A549 (cell line): ENCODE data around the gene PAPPA. TPM values are rescaled to one million over a fixed set of nuclear protein-coding genes. Genes with fewer than 3 reads are reported as not detected.

Experiments
- ATAC-seq, 2 experiments: fragments of 200-7000 bp in 1 of 2; fragments of >200 bp in 1 of 2; cut with Nextera tagmentation in 1 of 2; cut with Tn5 transposase in 1 of 2; 3 replicates each; pipeline versions ENCODE4 v1.8.0 to v1.9.1; 2018 to 2020; ENCODE audit warnings: mild to moderate bottlenecking in 1 of 2, moderate library complexity in 1 of 2
- CTCF ChIA-PET: fragments of 300-600 bp; sonication (Branson Sonifier 250); formaldehyde crosslinking; extraction: SDS; loops from one replicate; lab custom pipeline; 2021; ENCODE audit warnings: antibody characterized with exemption, inconsistent platforms; lab: Yijun Ruan, JAX
- POLR2A ChIA-PET: fragments of 350-600 bp; formaldehyde crosslinking; extraction: SDS; loops from one replicate; lab custom pipeline; 2021; ENCODE audit warnings: antibody characterized with exemption, inconsistent platforms; lab: Yijun Ruan, JAX
- DNase-seq, 2 experiments: peaks; one replicate each; pipeline versions ENCODE4 v3.0.0 to v3.0.0-alpha.2; 2011 to 2016; ENCODE audit warnings: low read depth in 1 of 2, low spot score in 1 of 2
- FAIRE-seq: peaks from 2 replicates; lab custom pipeline; 2011; peaks lifted over from hg19 to GRCh38; lab: Jason Lieb, UNC
- H3K27ac ChIP-seq, 2 experiments: fragments of >200 bp; sonication (Bioruptor Twin); formaldehyde crosslinking; 3 replicates each; pipeline ENCODE4 v1.5.1; 2016 to 2017
- H3K4me1 ChIP-seq: fragments of >200 bp; sonication (Bioruptor Twin); formaldehyde crosslinking; 3 replicates; pipeline ENCODE4 v1.6.1; 2016
- H3K4me2 ChIP-seq: fragments of >200 bp; sonication (Bioruptor Twin); formaldehyde crosslinking; 3 replicates; pipeline ENCODE4 v1.6.1; 2016
- H3K4me3 ChIP-seq: fragments of >200 bp; sonication (Bioruptor Twin); formaldehyde crosslinking; 3 replicates; pipeline ENCODE4 v1.5.1; 2016
- H3K9me3 ChIP-seq: fragments of >200 bp; sonication (Bioruptor Twin); formaldehyde crosslinking; 3 replicates; pipeline ENCODE4 v1.6.1; 2016
- CEBPB ChIP-seq, 2 experiments: fragments of >200 bp in 1 of 2; sonication (Bioruptor Twin) in 1 of 2; formaldehyde crosslinking in 1 of 2; IDR thresholded peaks; 2 replicates each; pipeline ENCODE4 v1.6.1; 2012 to 2016
- CHD2 ChIP-seq: fragments of 150-350 bp; IDR thresholded peaks from 2 replicates; pipeline ENCODE4 v1.6.1; 2014; ENCODE audit warnings: low read length; ENCODE audit not compliant: partially characterized antibody
- ESRRA ChIP-seq: fragments of 150-350 bp; IDR thresholded peaks from 2 replicates; pipeline ENCODE4 v1.6.1; 2014; ENCODE audit warnings: mild to moderate bottlenecking, low read length, borderline replicate concordance
- FOSB ChIP-seq: fragments of 250-450 bp; sonication (Bioruptor Pico); IDR thresholded peaks from 2 replicates; pipeline ENCODE4 v1.5.0; 2020; ENCODE audit warnings: mild to moderate bottlenecking, moderate library complexity
- HOXA7 ChIP-seq: fragments of 250-450 bp; sonication (Bioruptor Pico); IDR thresholded peaks from 2 replicates; pipeline ENCODE4 v1.5.0; 2020; ENCODE audit warnings: mild to moderate bottlenecking, moderate library complexity
- JUN ChIP-seq, 2 experiments: fragments of >200 bp; sonication (Bioruptor Twin); formaldehyde crosslinking; IDR thresholded peaks; 2 replicates in 1 of 2; 3 replicates in 1 of 2; pipeline ENCODE4 v1.6.1; 2016 to 2017
- JUNB ChIP-seq: fragments of >200 bp; sonication (Bioruptor Twin); formaldehyde crosslinking; IDR thresholded peaks from 2 replicates; pipeline ENCODE4 v1.6.1; 2016
- NPAS2 ChIP-seq: fragments of 250-450 bp; sonication (Bioruptor Pico); IDR thresholded peaks from 2 replicates; pipeline ENCODE4 v1.8.0; 2022; ENCODE audit warnings: mild to moderate bottlenecking, moderate library complexity, borderline replicate concordance
- NR3C1 ChIP-seq: fragments of >200 bp; sonication (Bioruptor Twin); formaldehyde crosslinking; IDR thresholded peaks from 3 replicates; pipeline ENCODE4 v1.6.1; 2017
- POLR2AphosphoS2 ChIP-seq: conservative IDR thresholded peaks from 2 replicates; pipeline ENCODE4 v1.6.1; 2012; ENCODE audit warnings: low read length, improper control_type of control experiment, inconsistent platforms
- RAD21 ChIP-seq, 2 experiments: fragments of >200 bp in 1 of 2; sonication (Bioruptor Twin) in 1 of 2; formaldehyde crosslinking in 1 of 2; IDR thresholded peaks in 1 of 2; conservative IDR thresholded peaks in 1 of 2; 2 replicates in 1 of 2; 3 replicates in 1 of 2; pipeline ENCODE4 v1.6.1; 2012 to 2018; ENCODE audit warnings: inconsistent platforms in 1 of 2
- SMC3 ChIP-seq: fragments of >200 bp; sonication (Bioruptor Twin); formaldehyde crosslinking; IDR thresholded peaks from 3 replicates; pipeline ENCODE4 v1.6.1; 2018; ENCODE audit warnings: inconsistent platforms
- WGBS: methylation state at CpG from one replicate; pipeline ENCODE4 v1.1.6; 2017; ENCODE audit errors: missing lambda C conversion rate; 5-methylcytosine and 5-hydroxymethylcytosine counted together
- polyA plus RNA-seq, 4 experiments: library from polyadenylated mRNA; depleted of rRNA in 3 of 4; stranded (reverse); fragments of >200 nt; fragmentation: RNase III in 1 of 4; extraction: RNeasy Plus Mini Kit Qiagen cat#74134 plus additional on column Dnase treatment in 1 of 4; gene quantifications; 2 replicates in 3 of 4; 3 replicates in 1 of 4; pipeline ENCODE4 v1.2.3, GENCODE V29; 2011 to 2017
- TF ChIP-seq, protein P1 (sequence below): IDR thresholded peaks from 2 replicates; pipeline ENCODE4 v1.6.1; 2012

PAPPA gene
- polyA plus RNA-seq, 2 of the 4 experiments (the other 2 are of a cell fraction), result 40.0 to 127 TPM

GRCh38 chr9:116208417-116209232, 55.0 kb downstream of the PAPPA start:
- ChIA-PET POLR2A (no interaction called here), CTCF (no interaction called here)
- H3K9me3 ChIP-seq, result no peaks in the 10 kb centered on the region
- ATAC-seq, result peak; percentile 6 to 27; a peak in 3 of 6 replicates
- TF ChIP-seq CEBPB (IDR thresholded peaks at IDR 0.05) (no peak), JUNB (no peak), POLR2AphosphoS2 (no peak), JUN (IDR thresholded peaks at IDR 0.05) (peak; percentile 48 to 61; a peak in 3 of 5 replicates), CHD2 (no peak), NR3C1 (no peak), RAD21 (conservative IDR thresholded peaks at IDR 0.05 in 1 of 2, IDR thresholded peaks at IDR 0.05 in 1 of 2) (peak; percentile 22 to 40; a peak in 3 of 5 replicates)
- TF ChIP-seq, all 56 proteins: peak for 2
- Histone ChIP-seq H3K4me1 (peaks cover 74% of the 10 kb centered on the region), H3K4me2 (peak overlapping the region; percentile 40), H3K27ac (peak overlapping the region; percentile 66 to 77), H3K4me3 (no peak overlapping the region)
- 51% methylated on average over 5 of the region's 5 CpGs for WGBS
- FAIRE-seq (no peak), DNase-seq (peak in 1 of 2 experiments; percentile 54)

GRCh38 chr9:116209414-116210116, 56.0 kb downstream of the PAPPA start:
- 0 out of 2 replicates have a peak, but pooled peaks have one; percentile 12 for TF ChIP-seq HOXA7 (CRISPR knock-in tag)
- TF ChIP-seq, protein P1, sequence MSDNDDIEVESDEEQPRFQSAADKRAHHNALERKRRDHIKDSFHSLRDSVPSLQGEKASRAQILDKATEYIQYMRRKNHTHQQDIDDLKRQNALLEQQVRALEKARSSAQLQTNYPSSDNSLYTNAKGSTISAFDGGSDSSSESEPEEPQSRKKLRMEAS, result no peak
- peak overlapping the region; percentile 66 to 77 for H3K27ac ChIP-seq
- H3K4me1 ChIP-seq, result peaks cover 65% of the 10 kb centered on the region
- peak overlapping the region; percentile 40 for H3K4me2 ChIP-seq
- WGBS, result 95% methylated on average over 1 of the region's 1 CpG
- POLR2A ChIA-PET, result no interaction called here
- no peaks in the 10 kb centered on the region for H3K9me3 ChIP-seq
- CTCF ChIA-PET, result no interaction called here
- ATAC-seq (peak; percentile 17 to 20; a peak in 3 of 6 replicates), DNase-seq (no peak), FAIRE-seq (no peak)
- H3K4me3 ChIP-seq, result no peak overlapping the region

DNA sequence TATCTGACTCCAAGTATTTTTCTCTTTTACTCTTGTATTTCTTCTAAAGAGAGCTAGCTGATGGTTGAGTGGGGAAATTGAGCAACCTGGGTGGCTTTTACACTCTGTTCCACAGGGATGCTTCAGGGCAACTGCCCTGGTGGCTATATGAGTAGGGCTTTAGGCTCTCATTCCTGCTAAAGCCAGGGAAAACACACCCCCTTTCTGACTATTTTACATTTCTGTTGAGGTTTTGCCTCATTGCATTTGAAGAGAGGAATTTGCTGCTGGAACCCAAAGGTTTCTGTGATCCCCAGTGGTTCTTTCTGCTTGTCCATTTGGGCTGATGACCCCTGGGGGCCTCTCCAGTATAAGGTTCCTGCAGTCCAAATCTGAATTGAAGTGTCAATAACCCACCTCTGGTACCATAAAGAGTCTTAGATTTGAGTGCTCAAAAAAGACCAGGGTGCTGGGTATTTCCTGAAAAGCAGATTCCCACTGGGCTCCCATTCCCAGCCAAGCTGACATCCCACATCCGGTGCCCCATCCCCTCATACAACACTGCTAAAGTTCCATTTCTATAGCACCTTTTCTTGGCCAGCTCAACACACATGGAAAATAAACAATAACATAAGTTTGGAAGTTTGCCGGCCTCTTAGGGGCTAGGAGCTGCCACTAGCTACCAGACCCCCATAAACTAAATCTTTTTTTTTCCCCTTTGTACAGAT, 59.5 kb downstream of the PAPPA start:
- peaks cover 37% of the 10 kb centered on the region for H3K4me1 ChIP-seq
- TF ChIP-seq FOSB (CRISPR knock-in tag) (no peak), ESRRA (no peak)
- no peak for DNase-seq
- no peak for FAIRE-seq
- H3K27ac ChIP-seq, result peak overlapping the region in 1 of 2 experiments; percentile 36; a peak in 3 of 6 replicates
- no peak for ATAC-seq
- ChIA-PET CTCF (interaction anchor here (1.0 to 1.5 kb wide), 3 partner anchors 10 to 34 kb away, joined by 3 to 5 read pairs (median 4); no protein-coding TSS in a partner anchor), POLR2A (interaction anchor here (1.2 kb wide), 1 partner anchor 18 kb away, joined by 3 read pairs; no protein-coding TSS in a partner anchor)
- no peak overlapping the region for H3K4me3 ChIP-seq
- WGBS, result 77% methylated on average over 2 of the region's 2 CpGs
- no peak overlapping the region for H3K4me2 ChIP-seq
- no peaks in the 10 kb centered on the region for H3K9me3 ChIP-seq

GRCh38 chr9:116213693-116214047, 60.1 kb downstream of the PAPPA start:
- ATAC-seq, result no peak
- ChIA-PET CTCF (interaction anchor here (1.5 kb wide), 1 partner anchor 35 kb away, joined by 4 read pairs; no protein-coding TSS in a partner anchor), POLR2A (no interaction called here)
- no peak for DNase-seq
- no peak for FAIRE-seq
- H3K4me2 ChIP-seq, result no peak overlapping the region
- WGBS, result 82% methylated on average over 3 of the region's 3 CpGs
- no peaks in the 10 kb centered on the region for H3K9me3 ChIP-seq
- H3K4me1 ChIP-seq, result peaks cover 37% of the 10 kb centered on the region
- no peak overlapping the region for H3K27ac ChIP-seq
- no peak overlapping the region for H3K4me3 ChIP-seq
- TF ChIP-seq SMC3 (no peak), RAD21 (conservative IDR thresholded peaks at IDR 0.05 in 1 of 2, IDR thresholded peaks at IDR 0.05 in 1 of 2) (no peak), NPAS2 (CRISPR knock-in tag) (no peak)
